ENCODE data around the gene CIROP. TPM values are rescaled to one million over a fixed set of nuclear protein-coding genes. Genes with fewer than 3 reads are reported as not detected.

CIROP gene
- total and polyA plus RNA-seq, 9 of the 15 experiments (the other 6 are each of a cell fraction or from before 2014, with no cell fraction given) = not detected

DNA sequence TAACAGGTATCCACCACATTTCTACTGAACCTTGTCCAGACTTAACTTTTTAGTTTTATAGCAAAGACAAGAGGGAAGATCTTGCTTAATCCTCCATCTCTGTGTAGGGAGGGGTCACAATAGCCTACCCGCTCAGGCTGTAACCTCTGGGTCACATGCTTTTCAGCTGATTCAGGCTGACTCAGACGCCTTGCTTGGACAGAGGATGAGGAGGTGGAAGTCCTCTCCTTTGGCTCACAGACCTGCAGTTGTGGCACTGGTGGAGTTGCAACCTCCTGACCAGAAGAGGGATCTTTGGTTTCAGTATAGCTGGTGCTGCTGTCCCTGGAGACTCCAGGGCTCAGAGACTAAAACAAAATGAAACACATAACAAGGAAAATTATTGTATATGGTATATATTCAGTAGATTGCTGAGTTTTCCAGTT lies 26.1 kb downstream of the CIROP start (continued):
- TF ChIP-seq CCNT2 (IDR thresholded peaks at IDR 0.05; ENCODE audit: borderline replicate concordance, extremely low read depth, insufficient read length, low read depth, low read length) (no peak), SMARCC2 (IDR thresholded peaks at IDR 0.05; ENCODE audit: low read depth) (peak; percentile 73; the same call in 1 of the 2 replicates), TCF7L2 (IDR thresholded peaks at IDR 0.05; ENCODE audit: low read depth, low read length) (no peak), ZEB2 (IDR thresholded peaks at IDR 0.05) (no peak), AFF1 (IDR thresholded peaks at IDR 0.05; ENCODE audit: low read depth in 1 of 2, partially characterized antibody in 2 of 2) (peak in 1 of 2 experiments; percentile 56), FOXA3 (CRISPR knock-in tag; conservative IDR thresholded peaks at IDR 0.05 in 1 of 2, IDR thresholded peaks at IDR 0.05 in 1 of 2) (no peak), FOS (IDR thresholded peaks at IDR 0.05; ENCODE audit: extremely low read depth, insufficient read length) (peak; percentile 32), NCOA2 (IDR thresholded peaks at IDR 0.05; ENCODE audit: partially characterized antibody in 2 of 2) (no peak), ZNF165 (CRISPR knock-in tag; IDR thresholded peaks at IDR 0.05; ENCODE audit: borderline replicate concordance) (no peak), SRSF9 (IDR thresholded peaks at IDR 0.05; ENCODE audit: borderline replicate concordance, low read depth, low read length) (no peak), ZNF589 (CRISPR knock-in tag; IDR thresholded peaks at IDR 0.05; ENCODE audit: low read depth) (peak; percentile 74; the same call in 1 of the 2 replicates), ZKSCAN1 (IDR thresholded peaks at IDR 0.05; ENCODE audit: low read depth, low read length) (no peak), ZNF311 (CRISPR knock-in tag; IDR thresholded peaks at IDR 0.05) (no peak)
- TF ChIP-seq, protein P1, sequence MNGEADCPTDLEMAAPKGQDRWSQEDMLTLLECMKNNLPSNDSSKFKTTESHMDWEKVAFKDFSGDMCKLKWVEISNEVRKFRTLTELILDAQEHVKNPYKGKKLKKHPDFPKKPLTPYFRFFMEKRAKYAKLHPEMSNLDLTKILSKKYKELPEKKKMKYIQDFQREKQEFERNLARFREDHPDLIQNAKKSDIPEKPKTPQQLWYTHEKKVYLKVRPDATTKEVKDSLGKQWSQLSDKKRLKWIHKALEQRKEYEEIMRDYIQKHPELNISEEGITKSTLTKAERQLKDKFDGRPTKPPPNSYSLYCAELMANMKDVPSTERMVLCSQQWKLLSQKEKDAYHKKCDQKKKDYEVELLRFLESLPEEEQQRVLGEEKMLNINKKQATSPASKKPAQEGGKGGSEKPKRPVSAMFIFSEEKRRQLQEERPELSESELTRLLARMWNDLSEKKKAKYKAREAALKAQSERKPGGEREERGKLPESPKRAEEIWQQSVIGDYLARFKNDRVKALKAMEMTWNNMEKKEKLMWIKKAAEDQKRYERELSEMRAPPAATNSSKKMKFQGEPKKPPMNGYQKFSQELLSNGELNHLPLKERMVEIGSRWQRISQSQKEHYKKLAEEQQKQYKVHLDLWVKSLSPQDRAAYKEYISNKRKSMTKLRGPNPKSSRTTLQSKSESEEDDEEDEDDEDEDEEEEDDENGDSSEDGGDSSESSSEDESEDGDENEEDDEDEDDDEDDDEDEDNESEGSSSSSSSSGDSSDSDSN (IDR thresholded peaks at IDR 0.05; ENCODE audit: borderline replicate concordance in 1 of 2, low read depth in 2 of 2, low read length in 2 of 2) = peak in 1 of 2 experiments; percentile 71; a peak in 1 of 4 replicates
- TF ChIP-seq, protein P2, sequence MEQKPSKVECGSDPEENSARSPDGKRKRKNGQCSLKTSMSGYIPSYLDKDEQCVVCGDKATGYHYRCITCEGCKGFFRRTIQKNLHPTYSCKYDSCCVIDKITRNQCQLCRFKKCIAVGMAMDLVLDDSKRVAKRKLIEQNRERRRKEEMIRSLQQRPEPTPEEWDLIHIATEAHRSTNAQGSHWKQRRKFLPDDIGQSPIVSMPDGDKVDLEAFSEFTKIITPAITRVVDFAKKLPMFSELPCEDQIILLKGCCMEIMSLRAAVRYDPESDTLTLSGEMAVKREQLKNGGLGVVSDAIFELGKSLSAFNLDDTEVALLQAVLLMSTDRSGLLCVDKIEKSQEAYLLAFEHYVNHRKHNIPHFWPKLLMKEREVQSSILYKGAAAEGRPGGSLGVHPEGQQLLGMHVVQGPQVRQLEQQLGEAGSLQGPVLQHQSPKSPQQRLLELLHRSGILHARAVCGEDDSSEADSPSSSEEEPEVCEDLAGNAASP (IDR thresholded peaks at IDR 0.05) = no peak
- TF ChIP-seq, protein P3, sequence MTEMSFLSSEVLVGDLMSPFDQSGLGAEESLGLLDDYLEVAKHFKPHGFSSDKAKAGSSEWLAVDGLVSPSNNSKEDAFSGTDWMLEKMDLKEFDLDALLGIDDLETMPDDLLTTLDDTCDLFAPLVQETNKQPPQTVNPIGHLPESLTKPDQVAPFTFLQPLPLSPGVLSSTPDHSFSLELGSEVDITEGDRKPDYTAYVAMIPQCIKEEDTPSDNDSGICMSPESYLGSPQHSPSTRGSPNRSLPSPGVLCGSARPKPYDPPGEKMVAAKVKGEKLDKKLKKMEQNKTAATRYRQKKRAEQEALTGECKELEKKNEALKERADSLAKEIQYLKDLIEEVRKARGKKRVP (CRISPR knock-in tag; IDR thresholded peaks at IDR 0.05) = no peak
- TF ChIP-seq, protein P4, sequence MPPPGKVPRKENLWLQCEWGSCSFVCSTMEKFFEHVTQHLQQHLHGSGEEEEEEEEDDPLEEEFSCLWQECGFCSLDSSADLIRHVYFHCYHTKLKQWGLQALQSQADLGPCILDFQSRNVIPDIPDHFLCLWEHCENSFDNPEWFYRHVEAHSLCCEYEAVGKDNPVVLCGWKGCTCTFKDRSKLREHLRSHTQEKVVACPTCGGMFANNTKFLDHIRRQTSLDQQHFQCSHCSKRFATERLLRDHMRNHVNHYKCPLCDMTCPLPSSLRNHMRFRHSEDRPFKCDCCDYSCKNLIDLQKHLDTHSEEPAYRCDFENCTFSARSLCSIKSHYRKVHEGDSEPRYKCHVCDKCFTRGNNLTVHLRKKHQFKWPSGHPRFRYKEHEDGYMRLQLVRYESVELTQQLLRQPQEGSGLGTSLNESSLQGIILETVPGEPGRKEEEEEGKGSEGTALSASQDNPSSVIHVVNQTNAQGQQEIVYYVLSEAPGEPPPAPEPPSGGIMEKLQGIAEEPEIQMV (tag; conservative IDR thresholded peaks at IDR 0.05; ENCODE audit: low read depth) = no peak

Measured in K562 (cell line).